GM10266 (cell line): Measurements from ENCODE around the gene ROBO2.

Experiments
- DNase-seq: peaks from one replicate; pipeline ENCODE4 v3.0.0; 2012; ENCODE audit errors: extremely low spot score
- CTCF ChIP-seq: IDR thresholded peaks from 2 replicates; pipeline ENCODE4 v1.5.1; 2012; ENCODE audit warnings: mild to moderate bottlenecking, low read depth; ENCODE audit not compliant: control insufficient read depth, insufficient read depth; ENCODE audit errors: missing control alignments

The ROBO2 gene

GRCh38 chr3:77052051-77052501, 12.2 kb downstream of the ROBO2 start:
- DNase-seq = no peak
- TF ChIP-seq CTCF = no peak

DNA sequence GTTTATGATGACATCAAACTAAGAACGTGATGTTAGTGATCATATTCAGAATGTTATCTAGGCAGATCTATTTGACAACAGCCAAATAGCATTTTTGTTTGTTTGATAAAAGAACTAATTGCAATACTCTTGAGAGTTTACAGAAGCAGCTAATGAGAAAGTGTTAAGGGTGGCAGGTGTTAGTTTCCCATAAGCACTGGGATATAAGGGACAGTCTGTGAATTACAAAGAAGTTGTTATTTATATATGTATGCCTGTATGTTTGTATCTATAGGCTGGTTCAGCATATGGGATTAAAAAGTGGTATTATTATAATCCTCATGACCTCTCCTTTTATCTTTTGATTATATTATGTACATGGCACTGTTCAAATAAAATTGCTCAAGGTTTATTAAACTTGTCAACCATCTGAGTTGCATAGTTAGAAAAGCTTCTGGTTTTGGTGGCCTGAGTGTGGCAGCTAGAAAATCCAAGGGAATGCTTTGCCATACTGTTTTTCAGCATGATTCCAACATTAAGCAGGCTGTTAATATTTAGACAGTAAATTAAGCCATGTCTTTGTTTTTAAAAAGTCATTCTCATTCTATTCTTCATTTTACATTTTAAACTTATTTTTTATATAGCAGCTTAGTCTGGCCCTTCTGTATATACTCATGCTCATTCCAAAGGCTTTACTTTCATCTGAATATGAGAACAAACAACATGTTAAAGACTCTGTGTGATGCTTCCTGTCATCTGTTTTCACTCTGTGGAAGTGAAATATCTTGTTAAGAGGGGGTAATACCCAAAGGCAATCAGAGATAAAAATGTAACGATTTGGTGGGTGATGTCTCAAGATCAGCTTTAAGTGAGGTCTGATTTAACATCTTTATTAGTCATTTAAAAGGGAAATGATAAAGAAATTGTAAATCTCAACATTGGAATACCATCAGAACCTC, 13.1 kb downstream of the ROBO2 start:
- TF ChIP-seq CTCF = no peak
- no peak for DNase-seq

DNA sequence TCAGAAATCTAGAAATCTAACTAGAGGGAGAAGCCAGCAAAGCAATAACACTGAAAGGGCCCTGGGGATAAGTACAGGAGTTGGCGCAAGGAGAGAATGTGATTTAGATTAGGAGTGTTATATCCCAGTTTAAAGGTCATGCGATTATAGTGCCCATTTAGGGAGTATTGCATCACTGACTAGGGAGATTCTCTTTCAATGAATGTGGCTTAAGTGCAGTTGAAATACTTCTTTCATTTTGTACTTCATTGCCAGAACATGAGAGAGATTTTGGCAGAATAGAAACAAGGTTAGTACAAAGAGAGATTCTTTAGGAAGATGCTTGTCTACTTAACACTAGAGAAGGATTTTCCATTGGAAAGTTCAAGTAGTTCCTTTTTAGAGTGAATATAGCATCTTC, 13.9 kb downstream of the ROBO2 start:
- TF ChIP-seq CTCF = no peak

DNA sequence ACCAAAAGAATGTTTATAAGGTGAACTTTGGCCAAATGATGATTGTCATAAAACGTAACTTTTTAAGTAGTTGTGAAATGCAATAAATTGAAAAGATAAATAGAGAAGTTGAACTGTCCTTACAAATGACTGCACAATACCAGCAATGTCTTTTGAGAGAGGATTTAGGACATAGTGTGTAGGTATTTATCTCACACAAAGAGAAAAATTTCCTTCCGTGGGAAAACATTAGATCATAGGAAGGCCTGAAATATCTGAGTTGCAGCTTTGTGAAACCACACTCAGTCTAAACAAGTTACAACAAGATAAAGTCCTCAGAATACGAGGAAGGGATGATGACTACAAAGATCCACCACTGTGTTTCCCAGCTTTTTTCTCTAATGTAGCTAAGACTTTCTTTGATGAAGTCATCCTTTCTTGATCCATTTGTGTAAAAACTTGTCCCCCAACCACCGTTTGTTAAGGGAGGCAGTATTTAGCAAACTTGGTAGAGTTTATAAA, 16.0 kb downstream of the ROBO2 start:
- DNase-seq = no peak
- no peak for TF ChIP-seq CTCF

More for the DNA sequence above, 13.9 kb downstream of the ROBO2 start:
- no peak for DNase-seq

GRCh38 chr3:77059354-77059753, 19.5 kb downstream of the ROBO2 start:
- no peak for TF ChIP-seq CTCF
- no peak for DNase-seq

GRCh38 chr3:77063423-77063822, 23.5 kb downstream of the ROBO2 start:
- no peak for TF ChIP-seq CTCF
- no peak for DNase-seq

GRCh38 chr3:77065750-77066149, 25.9 kb downstream of the ROBO2 start:
- TF ChIP-seq CTCF = no peak
- DNase-seq = no peak
